Activated CD8-positive, alpha-beta T cell treated with anti-CD3 and anti-CD28 coated beads for 36 hours (primary cell): Measurements from ENCODE around the gene ALDH1B1. TPM values are rescaled to one million over a fixed set of nuclear protein-coding genes. Genes with fewer than 3 reads are reported as not detected.

Source experiments
- ATAC-seq: fragments of 200-7000 bp; cut with Tn5 transposase; one replicate; pipeline ENCODE4 v1.10.0; 2021; ENCODE audit warnings: mild to moderate bottlenecking, moderate library complexity
- CTCF ChIA-PET: fragments of 350-600 bp; sonication (Branson Sonifier 250); formaldehyde crosslinking; loops from one replicate; lab custom pipeline; 2021; ENCODE audit warnings: antibody characterized with exemption; lab: Charles Lee
- POLR2A ChIA-PET: fragments of 350-600 bp; sonication (Branson Sonifier 250); formaldehyde crosslinking; loops from one replicate; lab custom pipeline; 2021; ENCODE audit warnings: antibody characterized with exemption; lab: Charles Lee
- DNase-seq: peaks from one replicate; pipeline ENCODE4 v3.0.0-alpha.2; 2020
- H3K27ac Mint-ChIP-seq: one replicate; pipeline ENCODE4 v1.8.0; 2021; ENCODE audit warnings: mild to moderate bottlenecking, mixed read lengths
- H3K27me3 Mint-ChIP-seq: one replicate; pipeline ENCODE4 v1.8.0; 2021; ENCODE audit warnings: mixed read lengths
- H3K36me3 Mint-ChIP-seq: one replicate; pipeline ENCODE4 v1.8.0; 2021; ENCODE audit warnings: low read depth, mixed read lengths
- H3K4me1 Mint-ChIP-seq: one replicate; pipeline ENCODE4 v1.8.0; 2021; ENCODE audit warnings: low read depth, mixed read lengths
- H3K4me3 Mint-ChIP-seq: one replicate; pipeline ENCODE4 v1.8.0; 2021; ENCODE audit warnings: mild to moderate bottlenecking, moderate library complexity, mixed read lengths
- H3K9me3 Mint-ChIP-seq: one replicate; pipeline ENCODE4 v1.8.0; 2021; ENCODE audit warnings: mixed read lengths
- intact Hi-C: fragments of 100-400 bp; cut with micrococcal nuclease; formaldehyde crosslinking; loops from one replicate; pipeline ENCODE4 v1.10.0; 2022
- total RNA-seq, 2 experiments: library from RNA; stranded (reverse); gene quantifications; one replicate each; pipeline ENCODE4 v1.2.3, GENCODE V29; 2021
- TF ChIP-seq, protein P1 (sequence below): fragments of 200-600 bp; IDR thresholded peaks from one replicate; pipeline ENCODE4 v1.8.0; 2022; ENCODE audit warnings: antibody characterized with exemption, mild to moderate bottlenecking

Gene ALDH1B1
- total RNA-seq, 2 experiments from 2014 or later, result 23.9 to 26.5 TPM

DNA sequence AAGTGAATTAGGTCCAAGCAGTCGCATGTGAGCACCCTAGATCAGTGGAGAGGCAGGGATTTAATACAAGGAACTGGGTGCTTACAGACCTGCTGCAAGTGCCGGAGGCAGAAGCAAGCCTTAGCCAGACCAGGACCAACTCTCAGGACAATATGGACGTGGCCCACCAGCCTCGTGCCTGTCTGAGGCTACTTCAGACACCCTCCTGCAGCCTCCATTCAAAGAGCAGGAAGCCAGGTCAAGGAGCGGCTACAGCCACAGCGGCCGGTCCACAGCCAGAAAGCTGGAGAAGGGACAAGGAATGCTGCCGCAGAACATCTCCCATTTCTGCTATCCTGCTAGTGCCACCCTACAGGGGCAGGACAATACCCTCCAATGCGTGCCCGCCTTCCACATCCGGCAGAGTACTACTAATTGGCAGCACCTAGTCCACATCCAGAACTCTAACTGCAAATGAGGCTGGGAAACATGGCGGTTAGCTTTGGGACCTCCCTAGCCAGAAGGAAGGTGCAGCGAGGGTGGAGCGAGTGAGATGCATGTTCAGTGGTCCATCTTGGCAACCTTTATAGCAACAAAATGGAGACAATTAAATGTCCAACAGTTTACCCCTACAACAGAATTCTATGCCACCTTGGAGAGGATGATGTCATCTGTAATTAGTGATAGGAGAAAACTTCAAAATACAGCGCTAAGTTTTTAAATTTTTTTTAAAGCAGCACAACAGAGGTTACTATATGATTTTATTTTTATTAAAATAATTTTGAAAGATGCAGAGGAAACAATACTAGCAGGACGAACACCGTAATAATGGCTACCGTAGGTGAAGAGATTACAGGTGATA lies 1.0 kb upstream of the ALDH1B1 start:
- Mint-ChIP-seq H3K36me3 (peaks cover 29% of the 10 kb centered on the region), H3K27me3 (peaks cover 1% of the 10 kb centered on the region), H3K27ac (no peak overlapping the region), H3K9me3 (peaks cover 4% of the 10 kb centered on the region), H3K4me3 (peak overlapping the region; percentile 95), H3K4me1 (peaks cover 12% of the 10 kb centered on the region)
- TF ChIP-seq, protein P1, sequence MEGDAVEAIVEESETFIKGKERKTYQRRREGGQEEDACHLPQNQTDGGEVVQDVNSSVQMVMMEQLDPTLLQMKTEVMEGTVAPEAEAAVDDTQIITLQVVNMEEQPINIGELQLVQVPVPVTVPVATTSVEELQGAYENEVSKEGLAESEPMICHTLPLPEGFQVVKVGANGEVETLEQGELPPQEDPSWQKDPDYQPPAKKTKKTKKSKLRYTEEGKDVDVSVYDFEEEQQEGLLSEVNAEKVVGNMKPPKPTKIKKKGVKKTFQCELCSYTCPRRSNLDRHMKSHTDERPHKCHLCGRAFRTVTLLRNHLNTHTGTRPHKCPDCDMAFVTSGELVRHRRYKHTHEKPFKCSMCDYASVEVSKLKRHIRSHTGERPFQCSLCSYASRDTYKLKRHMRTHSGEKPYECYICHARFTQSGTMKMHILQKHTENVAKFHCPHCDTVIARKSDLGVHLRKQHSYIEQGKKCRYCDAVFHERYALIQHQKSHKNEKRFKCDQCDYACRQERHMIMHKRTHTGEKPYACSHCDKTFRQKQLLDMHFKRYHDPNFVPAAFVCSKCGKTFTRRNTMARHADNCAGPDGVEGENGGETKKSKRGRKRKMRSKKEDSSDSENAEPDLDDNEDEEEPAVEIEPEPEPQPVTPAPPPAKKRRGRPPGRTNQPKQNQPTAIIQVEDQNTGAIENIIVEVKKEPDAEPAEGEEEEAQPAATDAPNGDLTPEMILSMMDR, result no peak
- CTCF ChIA-PET, result interaction anchor here (1.3 kb wide), 1 partner anchor 26 kb away, joined by 3 read pairs; no protein-coding TSS in a partner anchor
- DNase-seq, result no peak
- POLR2A ChIA-PET, result interaction anchor here (0.7 kb wide), 1 partner anchor 500 kb away, joined by 3 read pairs; no protein-coding TSS in a partner anchor
- ATAC-seq, result no peak
- intact Hi-C loops, result no loop called here

DNA sequence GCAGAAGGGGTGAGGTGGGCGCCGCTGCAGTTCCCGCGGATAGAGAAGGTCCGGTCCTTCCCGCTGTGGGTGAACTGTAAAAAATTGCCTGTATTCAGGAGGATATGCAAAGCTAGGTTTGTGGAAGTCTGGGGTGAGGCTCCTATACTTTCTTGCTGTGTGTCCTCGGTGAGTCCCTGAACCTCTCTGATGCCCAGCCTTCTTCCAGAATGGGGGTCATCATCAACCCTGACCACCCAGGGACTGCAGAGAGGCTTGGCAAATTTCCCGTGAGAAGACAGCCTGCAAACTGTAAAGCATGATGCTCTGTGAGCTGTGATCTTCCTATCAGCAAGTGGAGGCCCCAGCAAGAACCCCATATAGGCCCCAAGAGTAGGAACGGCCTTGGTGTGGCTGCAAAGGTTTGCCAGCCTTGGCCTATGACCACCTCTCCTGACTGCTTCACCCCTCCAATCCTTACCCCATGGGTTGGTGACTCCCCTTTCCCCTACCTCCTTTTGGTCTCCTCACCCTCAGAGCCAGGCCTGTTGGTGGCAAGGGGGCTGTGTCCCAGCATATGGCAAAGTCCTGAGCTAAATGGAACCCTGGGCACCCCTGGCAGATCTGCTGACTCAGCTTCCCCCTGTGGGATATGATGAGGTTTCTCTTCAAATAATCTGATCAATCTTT lies 760 bp downstream of the ALDH1B1 start:
- Mint-ChIP-seq H3K27me3 (no peaks in the 10 kb centered on the region), H3K9me3 (peaks cover 4% of the 10 kb centered on the region), H3K27ac (peak overlapping the region; percentile 88), H3K36me3 (peaks cover 44% of the 10 kb centered on the region), H3K4me3 (peak overlapping the region; percentile 95), H3K4me1 (peaks cover 12% of the 10 kb centered on the region)
- ChIA-PET CTCF (interaction anchor here (0.9 to 1.2 kb wide), 4 partner anchors 17 to 305 kb away, joined by 3 to 4 read pairs (median 4); no protein-coding TSS in a partner anchor), POLR2A (interaction anchor here (0.8 kb wide), 1 partner anchor 334 kb away, joined by 3 read pairs; no protein-coding TSS in a partner anchor)
- DNase-seq (peak; percentile 19), ATAC-seq (no peak)
- intact Hi-C loops, result no loop called here
- TF ChIP-seq, protein P1, result no peak

DNA sequence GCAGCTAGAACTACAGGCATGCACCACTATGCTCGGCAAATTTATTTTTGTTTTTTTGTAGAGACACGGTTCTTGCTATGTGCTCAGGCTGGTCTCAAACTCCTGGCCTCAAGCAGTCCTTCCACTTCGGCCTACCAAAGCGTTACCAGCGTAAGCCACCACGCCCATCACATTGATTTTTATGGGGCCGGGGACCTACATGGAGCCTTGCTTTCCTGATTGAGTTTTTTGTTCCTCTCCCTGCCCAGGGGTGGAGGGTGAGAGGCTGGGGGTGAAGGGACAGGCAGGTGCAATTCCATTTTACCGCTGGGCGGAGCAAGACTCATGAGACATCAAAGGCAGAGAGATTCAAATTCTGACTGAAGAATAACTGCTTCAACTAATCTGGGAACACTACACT lies 1.9 kb downstream of the ALDH1B1 start:
- H3K4me3 Mint-ChIP-seq, result no peak overlapping the region
- H3K36me3 Mint-ChIP-seq, result peaks cover 53% of the 10 kb centered on the region
- intact Hi-C loops, result no loop called here
- H3K27me3 Mint-ChIP-seq, result no peaks in the 10 kb centered on the region
- peaks cover 4% of the 10 kb centered on the region for H3K9me3 Mint-ChIP-seq
- DNase-seq, result no peak
- POLR2A ChIA-PET, result no interaction called here
- H3K4me1 Mint-ChIP-seq, result peaks cover 12% of the 10 kb centered on the region
- ATAC-seq, result no peak
- TF ChIP-seq, protein P1, result no peak
- no peak overlapping the region for H3K27ac Mint-ChIP-seq
- CTCF ChIA-PET, result no interaction called here

DNA sequence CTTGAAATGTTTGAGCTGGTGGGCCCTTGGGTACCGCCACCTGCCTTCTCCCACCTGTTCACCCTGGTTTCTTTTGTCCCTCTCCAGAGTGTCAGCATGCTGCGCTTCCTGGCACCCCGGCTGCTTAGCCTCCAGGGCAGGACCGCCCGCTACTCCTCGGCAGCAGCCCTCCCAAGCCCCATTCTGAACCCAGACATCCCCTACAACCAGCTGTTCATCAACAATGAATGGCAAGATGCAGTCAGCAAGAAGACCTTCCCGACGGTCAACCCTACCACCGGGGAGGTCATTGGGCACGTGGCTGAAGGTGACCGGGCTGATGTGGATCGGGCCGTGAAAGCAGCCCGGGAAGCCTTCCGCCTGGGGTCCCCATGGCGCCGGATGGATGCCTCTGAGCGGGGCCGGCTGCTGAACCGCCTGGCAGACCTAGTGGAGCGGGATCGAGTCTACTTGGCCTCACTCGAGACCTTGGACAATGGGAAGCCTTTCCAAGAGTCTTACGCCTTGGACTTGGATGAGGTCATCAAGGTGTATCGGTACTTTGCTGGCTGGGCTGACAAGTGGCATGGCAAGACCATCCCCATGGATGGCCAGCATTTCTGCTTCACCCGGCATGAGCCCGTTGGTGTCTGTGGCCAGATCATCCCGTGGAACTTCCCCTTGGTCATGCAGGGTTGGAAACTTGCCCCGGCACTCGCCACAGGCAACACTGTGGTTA lies 3.3 kb downstream of the ALDH1B1 start:
- no peak for DNase-seq
- Mint-ChIP-seq H3K27ac (no peak overlapping the region), H3K4me3 (no peak overlapping the region), H3K4me1 (peaks cover 12% of the 10 kb centered on the region), H3K27me3 (no peaks in the 10 kb centered on the region), H3K9me3 (peaks cover 4% of the 10 kb centered on the region), H3K36me3 (peaks cover 56% of the 10 kb centered on the region)
- POLR2A ChIA-PET, result no interaction called here
- ATAC-seq, result no peak
- TF ChIP-seq, protein P1, result no peak
- CTCF ChIA-PET, result no interaction called here
- intact Hi-C loops, result no loop called here
